NCI-H82 treated with DMSO at 0.1 percent for 48 hours (cell line): ENCODE results near the gene SMIM44.

Source experiments
- DNase-seq: peaks from one replicate; lab custom pipeline; 2025; ENCODE audit not compliant: unreplicated experiment; lab: John Stamatoyannopoulos, UW

SMIM44 gene

DNA sequence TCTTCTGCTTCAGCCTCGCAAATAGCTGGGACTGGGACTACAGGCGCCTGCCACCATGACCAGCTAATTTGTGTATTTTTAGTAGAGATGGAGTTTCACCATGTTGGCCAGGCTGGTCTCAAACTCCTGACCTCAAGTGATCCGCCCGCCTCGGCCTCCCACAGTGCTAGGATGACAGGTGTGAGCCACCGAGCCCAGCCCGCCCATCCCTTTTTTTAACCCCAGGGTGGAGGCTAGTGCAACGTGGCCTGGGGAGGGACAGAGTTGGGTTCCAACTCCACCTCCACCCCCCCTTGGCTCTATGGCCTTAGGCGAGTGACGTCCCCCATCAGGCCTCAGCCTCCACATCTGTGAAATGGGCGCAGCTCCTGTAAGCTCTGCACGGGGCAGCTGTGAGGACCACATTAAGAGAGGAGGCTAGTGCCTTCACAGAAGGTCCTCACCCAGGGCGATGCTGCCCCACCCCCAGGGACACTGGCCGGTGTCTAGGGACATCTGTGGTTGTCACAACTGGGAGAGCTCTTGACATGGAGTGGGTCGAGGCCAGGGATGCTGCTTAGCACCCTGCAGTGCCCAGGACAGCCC, 40.7 kb downstream of the SMIM44 start:
- no peak for DNase-seq

- DNase-seq = no peak
Observed at GRCh38 chr19:3441986-3442329, 41.3 kb downstream of the SMIM44 start.

DNA sequence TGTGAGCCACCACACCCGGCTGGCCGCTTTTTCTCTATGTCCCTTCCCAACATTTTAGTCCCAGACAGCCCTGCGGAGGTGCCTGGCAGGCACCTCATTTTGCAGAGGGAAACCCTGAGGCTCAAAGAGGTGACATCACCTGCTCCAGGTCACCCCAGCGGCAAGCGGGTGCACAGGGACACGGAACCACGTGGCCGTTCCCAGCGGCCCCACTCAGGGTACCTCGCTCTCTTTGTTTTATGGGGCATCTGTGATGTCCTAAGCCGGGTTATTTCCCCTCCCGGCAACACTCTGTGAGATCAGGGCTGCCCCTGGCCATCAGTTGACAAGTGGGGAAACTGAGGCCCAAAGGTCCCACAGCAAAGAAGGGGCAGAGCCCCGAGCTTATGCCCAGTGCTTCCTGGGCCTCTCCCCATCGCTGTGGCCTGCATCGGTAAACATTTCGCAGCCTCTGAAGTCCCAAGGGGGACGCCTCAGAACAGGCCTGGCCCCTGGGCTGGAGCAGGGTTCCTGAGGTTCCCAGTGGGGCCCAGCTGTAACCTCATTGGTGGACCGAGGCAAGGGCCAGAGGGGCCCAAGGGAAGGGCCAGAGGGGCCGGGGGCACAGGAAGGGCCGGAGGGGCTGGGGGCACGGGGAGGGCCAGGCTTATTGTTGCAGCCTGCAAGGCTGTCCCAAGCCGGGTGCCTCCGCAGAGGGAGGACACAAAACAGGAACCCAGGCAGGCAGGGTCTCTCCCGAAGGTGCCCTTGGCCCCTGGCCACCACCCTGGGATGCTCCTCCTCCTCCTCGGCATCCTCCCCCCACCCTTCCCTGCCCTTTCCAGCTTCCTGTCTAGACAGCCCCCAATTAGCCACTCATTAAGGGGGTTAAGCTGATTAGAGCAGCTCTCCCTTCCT, 41.9 kb downstream of the SMIM44 start:
- peak; percentile 58 for DNase-seq

- no peak for DNase-seq
Observed at GRCh38 chr19:3440082-3440481, 43.2 kb downstream of the SMIM44 start.

- DNase-seq = peak; percentile 81
Observed at GRCh38 chr19:3434630-3435553, 48.3 kb downstream of the SMIM44 start.

- no peak for DNase-seq
Observed at GRCh38 chr19:3433805-3434540, 49.3 kb downstream of the SMIM44 start.

DNA sequence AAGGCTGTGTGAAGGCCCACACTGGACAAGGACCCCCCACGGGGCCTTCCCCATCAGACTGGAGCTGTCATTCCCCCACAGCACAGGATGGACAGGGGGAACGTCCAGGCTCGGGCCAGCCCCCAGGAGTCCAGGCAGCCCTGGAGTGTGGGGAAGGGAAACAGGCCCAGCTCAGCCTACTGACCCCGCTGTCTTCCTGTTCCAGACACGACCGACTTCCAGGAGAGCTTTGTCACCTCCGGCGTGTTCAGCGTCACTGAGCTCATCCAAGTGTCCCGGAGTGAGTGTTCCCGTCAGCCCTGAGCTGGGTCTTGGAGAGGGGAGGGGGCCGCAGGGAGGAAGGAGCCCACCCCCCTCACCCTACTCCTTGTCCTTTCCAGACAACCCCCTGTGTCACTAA, 49.9 kb downstream of the SMIM44 start:
- no peak for DNase-seq
